GM18870 (cell line): ENCODE measurements around the gene AGBL1.

Source experiments
- ATAC-seq: cut with Tn5 transposase; IDR thresholded peaks from one replicate; pipeline ENCODE4 v1.9.1; 2021; ENCODE audit warnings: moderate library complexity; ENCODE audit not compliant: unreplicated experiment

Gene AGBL1

DNA sequence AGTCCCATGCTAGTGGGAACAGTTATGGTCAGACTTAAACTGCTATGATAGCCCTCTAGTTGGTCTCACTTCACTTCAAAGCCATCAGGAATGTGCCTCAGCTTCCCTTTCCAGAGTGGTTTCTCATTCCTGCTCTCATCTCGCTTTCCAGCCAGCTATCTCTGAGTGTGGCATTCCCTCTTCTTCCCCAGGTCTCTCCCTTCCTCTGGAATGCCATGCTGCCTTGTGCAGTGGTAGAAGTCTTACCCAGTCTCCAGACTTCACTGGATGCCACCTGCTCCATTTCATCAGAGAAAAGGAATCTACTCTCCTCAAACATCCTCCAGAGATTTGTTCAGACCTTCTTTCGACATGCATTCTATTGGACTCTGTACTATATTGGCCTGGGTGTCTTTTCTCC is 83.0 kb downstream of the AGBL1 start:
- no peak for ATAC-seq

DNA sequence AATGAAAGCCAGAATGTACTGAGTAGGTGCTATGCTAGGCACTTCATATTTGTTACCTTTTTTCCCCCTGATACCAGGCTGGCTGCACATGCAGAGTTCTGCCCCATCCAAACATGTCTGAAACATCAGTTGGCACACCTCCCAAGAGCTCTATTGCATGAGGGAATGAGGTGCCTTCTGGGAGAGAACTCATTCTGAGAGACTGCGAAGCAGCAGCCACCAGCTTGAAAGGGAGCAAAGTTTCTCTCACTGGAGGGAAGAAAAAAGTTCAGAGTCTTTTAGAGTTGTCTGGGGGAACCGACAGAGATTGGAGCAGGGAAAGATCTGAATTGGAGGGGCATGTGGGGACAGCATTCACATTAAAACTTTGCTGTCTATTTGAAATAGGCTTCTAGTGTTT is 84.1 kb downstream of the AGBL1 start:
- ATAC-seq: no peak

- no peak for ATAC-seq
Measured at GRCh38 chr15:86164232-86164898, 84.7 kb downstream of the AGBL1 start.

DNA sequence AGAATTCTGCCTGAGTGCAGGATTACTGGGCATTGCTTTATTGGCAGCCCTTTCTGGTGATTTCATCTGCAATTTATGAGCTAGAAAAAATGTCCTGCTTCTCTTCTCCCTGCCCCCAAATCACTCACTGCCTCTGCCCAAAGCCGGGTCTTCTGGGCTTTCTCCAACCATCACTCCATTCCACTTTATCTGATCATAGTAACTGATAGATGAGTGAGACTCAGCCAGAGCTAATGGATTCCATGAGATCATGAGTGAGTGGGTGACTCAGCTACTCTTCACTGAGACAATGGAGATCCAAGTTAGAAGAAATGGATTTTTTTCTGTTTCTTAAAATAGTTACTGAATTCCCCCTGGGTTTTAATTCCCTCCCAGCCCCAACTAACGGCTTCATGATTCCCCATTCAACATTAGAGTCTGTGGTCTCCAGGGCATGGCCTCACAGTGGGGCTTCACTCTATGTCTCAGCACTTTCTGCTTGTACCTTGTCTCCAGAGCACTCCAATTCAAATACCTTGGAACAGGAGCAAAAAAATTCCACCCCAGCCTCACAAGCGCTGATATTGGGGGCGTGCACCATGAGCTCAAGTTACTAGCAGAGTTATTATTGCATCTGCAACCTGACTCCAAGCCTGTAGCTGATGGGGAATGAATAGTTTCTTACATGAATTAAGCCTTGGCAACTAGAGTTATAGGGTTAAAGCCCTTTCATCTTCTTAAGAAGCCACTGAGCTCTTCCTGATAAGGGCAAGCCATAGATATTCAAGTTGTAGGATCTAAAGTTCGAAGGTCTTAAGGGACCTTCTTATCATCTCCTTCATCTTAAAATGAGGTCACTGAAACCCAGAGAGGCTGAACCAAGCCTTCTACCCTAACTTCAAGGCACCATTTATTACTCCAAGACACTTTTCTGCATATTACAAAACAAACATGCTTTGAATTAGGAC is 85.9 kb downstream of the AGBL1 start:
- no peak for ATAC-seq

- no peak for ATAC-seq
Measured at GRCh38 chr15:86167841-86168240, 88.2 kb downstream of the AGBL1 start.

DNA sequence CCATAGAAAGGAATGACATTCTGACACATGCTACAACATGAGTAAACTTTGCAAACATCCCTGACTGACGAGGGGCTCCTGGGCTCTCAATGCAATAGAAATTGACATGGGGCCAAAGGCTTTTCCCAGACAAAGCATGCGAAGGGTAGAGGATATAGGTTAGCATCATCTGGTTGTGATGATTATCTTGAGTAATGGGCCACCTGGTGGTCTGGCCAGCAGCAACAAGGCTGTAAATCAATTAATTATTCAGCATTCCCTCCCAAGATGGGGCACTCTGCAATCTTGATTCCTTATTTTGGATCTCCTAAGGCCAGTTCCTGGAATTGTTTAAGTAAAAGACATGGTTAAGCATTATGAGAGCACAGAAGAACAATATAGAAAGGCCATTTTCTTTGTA is 99.2 kb downstream of the AGBL1 start:
- no peak for ATAC-seq

DNA sequence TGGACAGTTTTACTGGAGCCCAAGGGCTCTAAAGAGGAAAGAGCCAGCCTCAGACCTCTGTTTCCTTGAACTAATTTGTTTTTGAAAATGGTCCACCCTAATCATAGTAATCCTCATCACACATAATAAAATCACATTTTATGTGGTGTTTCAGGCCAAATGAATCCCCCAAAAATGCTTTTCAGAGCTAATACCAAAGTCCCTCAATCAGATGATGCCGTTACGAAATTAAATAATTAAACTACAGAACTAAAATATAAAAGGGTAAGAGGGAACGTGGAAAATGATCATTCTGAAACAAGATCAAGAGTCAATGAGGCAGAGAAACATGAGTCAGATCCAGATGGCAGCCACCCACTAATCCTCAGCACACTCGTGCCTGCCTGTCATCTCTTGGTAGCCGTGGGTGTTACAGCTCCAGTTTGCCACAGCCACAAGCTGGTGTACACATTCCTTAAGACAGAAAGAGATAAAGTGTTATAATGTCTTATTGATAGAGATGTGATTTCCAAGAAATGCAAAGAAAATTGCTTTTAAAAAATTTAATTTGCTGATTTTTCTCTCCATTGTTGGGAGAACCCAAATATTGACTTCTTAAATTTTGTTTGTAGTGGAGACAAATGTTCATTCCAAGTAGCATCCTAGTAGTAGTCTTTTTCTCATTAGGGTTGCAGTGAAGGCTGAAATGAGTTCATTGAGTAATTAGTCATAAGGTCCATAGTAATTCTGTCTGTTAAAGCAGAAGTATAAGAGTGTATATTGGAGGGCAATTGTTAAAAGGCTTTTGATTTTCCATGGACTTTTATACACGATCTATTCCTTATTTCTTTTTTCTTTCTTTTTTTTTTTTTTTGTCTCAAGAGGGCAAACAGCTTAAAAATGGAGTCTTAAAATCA is 104.2 kb downstream of the AGBL1 start:
- peak; percentile 67 for ATAC-seq

DNA sequence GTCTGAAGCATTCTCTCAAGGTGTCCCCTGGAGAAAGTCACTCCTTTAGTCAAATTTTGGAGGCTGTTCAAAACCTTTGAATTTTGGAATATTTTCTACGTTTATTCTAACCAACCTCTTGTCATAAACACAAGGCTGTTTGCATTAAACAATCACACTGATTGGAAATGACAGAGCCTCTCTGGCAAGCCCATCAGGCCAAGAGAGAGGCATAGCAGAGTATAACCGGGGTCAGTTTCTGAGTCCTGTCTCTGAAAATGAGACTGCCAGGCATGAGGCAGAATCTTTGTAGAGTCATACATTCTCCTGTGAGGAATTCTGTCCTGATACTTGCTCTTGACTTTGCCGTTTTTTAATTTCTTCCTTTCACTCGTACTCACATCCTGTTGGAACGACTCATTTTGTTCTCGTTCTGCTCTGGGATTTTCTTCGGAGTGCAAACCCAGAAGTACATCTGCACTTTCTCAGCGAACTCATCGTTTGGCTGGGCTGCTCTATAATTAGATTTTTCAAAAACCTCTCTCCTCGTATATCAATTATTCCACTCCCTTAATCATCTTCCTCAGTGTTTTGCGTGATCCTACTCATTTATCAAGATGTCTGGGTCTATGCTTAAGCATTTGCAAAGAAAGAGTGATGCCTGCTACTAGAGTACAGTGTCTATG is 114.2 kb downstream of the AGBL1 start:
- no peak for ATAC-seq

DNA sequence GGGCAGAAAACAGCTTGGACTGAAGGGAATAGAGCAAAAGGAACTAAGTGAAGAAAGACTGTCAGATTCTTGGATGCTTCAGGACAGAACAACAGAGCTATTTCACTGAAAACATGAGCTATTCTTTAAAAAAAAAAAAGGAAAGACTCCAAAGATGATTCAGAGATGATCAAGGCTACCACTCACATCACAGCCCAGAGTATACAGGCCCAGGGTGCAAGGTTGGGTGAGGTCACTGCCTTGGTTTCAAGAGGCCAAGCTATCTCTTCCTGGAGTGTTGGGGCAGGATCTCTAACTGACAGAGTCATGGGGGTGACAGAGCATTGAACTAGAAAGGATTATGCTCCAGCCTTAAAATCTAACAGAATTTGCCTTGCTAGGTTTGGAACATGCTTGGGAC is 118.1 kb downstream of the AGBL1 start:
- ATAC-seq: no peak

DNA sequence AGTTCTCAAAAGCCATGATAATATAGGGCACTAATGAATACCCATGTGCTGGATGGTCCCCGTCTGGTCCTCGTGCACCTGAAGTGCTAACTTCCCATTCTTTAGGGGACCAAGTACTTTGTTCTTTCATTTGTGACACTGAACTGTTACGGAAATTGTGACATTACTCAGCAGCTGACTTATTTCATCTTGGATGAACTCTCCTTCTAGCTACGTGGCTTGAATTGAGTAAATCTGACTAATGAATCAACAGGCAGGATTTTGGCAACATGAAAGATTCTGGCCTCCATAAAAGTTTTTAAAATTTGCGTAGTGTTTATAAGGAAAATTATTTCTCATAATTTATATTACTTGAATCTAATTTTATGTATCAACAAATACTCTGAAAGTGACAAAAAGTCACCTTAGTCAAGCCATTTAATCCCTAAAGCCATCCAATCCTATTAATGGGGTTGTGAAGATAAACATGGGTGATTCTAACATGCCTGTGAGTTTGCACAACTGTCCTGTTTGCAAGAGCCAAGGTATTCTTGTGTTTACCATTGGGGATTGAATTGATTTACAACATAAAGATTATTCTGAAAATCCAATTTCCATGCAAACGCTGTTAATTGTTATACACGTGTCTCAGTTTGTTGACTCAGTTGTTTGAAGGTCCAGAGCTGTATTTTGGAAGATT is 119.9 kb downstream of the AGBL1 start:
- ATAC-seq: no peak

- no peak for ATAC-seq
Measured at GRCh38 chr15:86201313-86202008, 121.8 kb downstream of the AGBL1 start.

- peak; percentile 74 for ATAC-seq
Measured at GRCh38 chr15:86203462-86203861, 123.8 kb downstream of the AGBL1 start.

GRCh38 chr15:86205096-86205495 is 125.4 kb downstream of the AGBL1 start:
- no peak for ATAC-seq

- ATAC-seq: no peak
Measured at GRCh38 chr15:86213420-86213819, 133.7 kb downstream of the AGBL1 start.

GRCh38 chr15:86213888-86214287 is 134.2 kb downstream of the AGBL1 start:
- no peak for ATAC-seq

- ATAC-seq: no peak
Measured at GRCh38 chr15:86221119-86221518, 141.4 kb downstream of the AGBL1 start.

DNA sequence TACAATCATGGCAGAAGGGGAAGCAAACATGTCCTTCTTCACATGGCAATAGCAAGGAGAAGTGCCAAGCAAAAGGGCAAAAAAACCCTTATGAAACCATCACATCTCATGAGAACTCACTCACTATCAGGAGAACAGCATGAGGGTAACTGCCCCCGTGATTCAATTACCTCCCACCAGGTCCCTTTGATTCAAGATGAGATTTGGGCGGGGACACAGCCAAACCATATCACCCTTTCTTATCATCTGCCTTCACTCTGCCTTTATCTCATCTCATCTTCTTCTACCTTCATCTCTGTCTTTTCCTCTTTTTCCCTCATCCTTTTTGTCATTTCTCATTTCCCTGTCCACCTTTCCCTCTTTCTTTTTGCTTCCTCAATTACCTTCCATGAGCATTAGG is 149.6 kb downstream of the AGBL1 start:
- no peak for ATAC-seq

- no peak for ATAC-seq
Measured at GRCh38 chr15:86229936-86230335, 150.3 kb downstream of the AGBL1 start.

DNA sequence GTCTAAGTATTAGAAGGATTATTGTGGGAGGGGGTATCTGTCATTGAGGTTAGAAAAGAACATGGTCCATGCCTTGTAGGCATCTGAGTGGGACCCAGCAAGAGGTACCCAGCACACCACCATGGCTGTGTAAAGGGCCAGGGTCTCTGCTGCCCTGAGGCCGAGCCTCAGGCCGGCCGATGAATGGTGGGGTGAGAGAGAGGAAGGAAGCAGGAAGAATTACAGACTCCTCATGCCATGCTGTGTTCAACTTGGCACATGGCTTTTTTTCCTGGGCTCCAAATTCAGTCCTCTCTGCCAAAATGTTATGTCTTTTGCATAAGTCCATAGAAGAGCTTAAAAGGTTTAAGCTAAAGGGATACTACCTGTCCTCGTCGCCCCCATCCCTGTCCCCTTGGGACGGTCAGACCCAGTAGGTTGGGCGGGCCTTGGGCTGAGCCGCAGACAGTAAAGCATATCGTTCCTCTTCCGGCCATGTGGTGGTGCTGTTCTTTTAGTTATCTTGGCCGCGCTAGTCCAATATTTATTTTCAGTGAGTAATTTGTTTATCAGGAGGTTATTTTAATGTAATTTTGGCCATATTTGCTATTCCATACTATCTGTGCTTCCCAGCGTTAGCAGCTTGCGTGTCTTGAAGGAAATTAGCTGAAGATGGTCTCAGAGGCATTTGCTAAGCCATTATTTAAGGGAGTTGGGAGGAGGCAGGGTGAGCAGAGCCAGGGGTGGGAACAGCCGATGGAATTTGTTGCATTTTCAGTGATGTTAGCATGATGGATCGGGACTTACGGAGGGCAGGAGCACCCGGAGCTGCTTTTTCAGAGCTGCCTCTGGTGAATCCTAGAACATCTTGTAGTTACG is 152.4 kb downstream of the AGBL1 start:
- peak; percentile 65 for ATAC-seq
